GM23248 (cell line): ENCODE results near the gene CHTF18. TPM values are rescaled to one million over a fixed set of nuclear protein-coding genes. Genes with fewer than 3 reads are reported as not detected.
"Not testable (repeated sequence)": the region's sequence is repeated elsewhere in the genome, so short reads cannot be mapped to it uniquely, and the experiment has no call there.

Experiments used
- DNase-seq: peaks from one replicate; pipeline ENCODE4 v3.0.0-alpha.2; 2015
- H2AFZ ChIP-seq: fragments of 200-600 bp; sonication (generic); 2 replicates; pipeline ENCODE4 v1.6.1; 2016; ENCODE audit warnings: antibody characterized with exemption
- H3F3A ChIP-seq: fragments of 200-600 bp; sonication (generic); 2 replicates; pipeline ENCODE4 v1.6.1; 2016; ENCODE audit warnings: mild to moderate bottlenecking, antibody characterized with exemption, mixed run types; ENCODE audit not compliant: insufficient read depth
- H3K27ac ChIP-seq: fragments of 200-600 bp; sonication (generic); 2 replicates; pipeline ENCODE4 v1.5.1; 2016; ENCODE audit warnings: mild to moderate bottlenecking
- H3K27me3 ChIP-seq: fragments of 200-600 bp; sonication (generic); replicated peaks from 2 replicates; pipeline ENCODE4 v1.6.1; 2016; ENCODE audit warnings: mild to moderate bottlenecking; ENCODE audit not compliant: insufficient read depth
- H3K36me3 ChIP-seq: fragments of 200-600 bp; sonication (generic); 2 replicates; pipeline ENCODE4 v1.6.1; 2016; ENCODE audit warnings: low read depth, mild to moderate bottlenecking
- H3K4me1 ChIP-seq: fragments of 200-600 bp; sonication (generic); 2 replicates; pipeline ENCODE4 v1.6.1; 2016; ENCODE audit warnings: mild to moderate bottlenecking; ENCODE audit not compliant: insufficient read depth
- H3K4me2 ChIP-seq: fragments of 200-600 bp; sonication (generic); one replicate; pipeline ENCODE4 v1.6.1; 2016; ENCODE audit warnings: mild to moderate bottlenecking; ENCODE audit not compliant: unreplicated experiment
- H3K4me3 ChIP-seq: fragments of 200-600 bp; sonication (generic); 2 replicates; pipeline ENCODE4 v1.5.1; 2016; ENCODE audit warnings: mild to moderate bottlenecking
- H3K79me2 ChIP-seq: fragments of 200-600 bp; sonication (generic); 2 replicates; pipeline ENCODE4 v1.6.1; 2016; ENCODE audit warnings: mild to moderate bottlenecking; ENCODE audit not compliant: insufficient read depth
- H3K9ac ChIP-seq: fragments of 200-600 bp; sonication (generic); 2 replicates; pipeline ENCODE4 v1.6.1; 2016; ENCODE audit warnings: mild to moderate bottlenecking
- H3K9me2 ChIP-seq: fragments of 200-600 bp; sonication (generic); 2 replicates; pipeline ENCODE4 v1.6.1; 2016; ENCODE audit warnings: mixed run types, mild to moderate bottlenecking, moderate library complexity; ENCODE audit not compliant: insufficient read depth
- H3K9me3 ChIP-seq: fragments of 200-600 bp; sonication (generic); one replicate; pipeline ENCODE4 v1.6.1; 2017; ENCODE audit warnings: low read depth
- H4K20me1 ChIP-seq: fragments of 200-600 bp; sonication (generic); 2 replicates; pipeline ENCODE4 v1.6.0; 2016; ENCODE audit not compliant: insufficient read depth
- EZH2 ChIP-seq: fragments of 200-600 bp; sonication (generic); IDR thresholded peaks from 2 replicates; pipeline ENCODE4 v1.6.1; 2018; ENCODE audit warnings: antibody characterized with exemption, mild to moderate bottlenecking; ENCODE audit not compliant: insufficient read depth, poor library complexity, severe bottlenecking
- EZH2phosphoT487 ChIP-seq: fragments of 200-600 bp; sonication (generic); IDR thresholded peaks from 2 replicates; pipeline ENCODE4 v1.6.1; 2018; ENCODE audit warnings: antibody characterized with exemption, moderate library complexity, mild to moderate bottlenecking, low read depth; ENCODE audit not compliant: insufficient read depth
- WGBS, 2 experiments: methylation state at CpG; one replicate each; pipeline ENCODE4 v1.1.6; 2015 to 2017; ENCODE audit warnings: low lambda C conversion rate in 2 of 2, low coverage in 1 of 2; ENCODE audit errors: missing lambda C conversion rate in 2 of 2; 5-methylcytosine and 5-hydroxymethylcytosine counted together
- in situ Hi-C: fragments of 300-500 bp; cut with MboI; formaldehyde crosslinking; loops from 2 replicates; pipeline ENCODE4 v1.15.0; 2020
- polyA plus RNA-seq: library from polyadenylated mRNA; unstranded; fragments of >200 nt; fragmentation: Nextera tagmentation; extraction: Ambion mirVana; gene quantifications from 2 replicates; pipeline ENCODE4 v1.2.1, GENCODE V29; 2016
- total RNA-seq: library from RNA; depleted of rRNA; stranded (reverse); fragments of >200 nt; shearing (Covaris generic); gene quantifications from 2 replicates; pipeline ENCODE4 v1.2.3, GENCODE V29; 2014

CHTF18 gene
- total and polyA plus RNA-seq, 2 experiments from 2014 or later = 8.8 to 13.1 TPM

DNA sequence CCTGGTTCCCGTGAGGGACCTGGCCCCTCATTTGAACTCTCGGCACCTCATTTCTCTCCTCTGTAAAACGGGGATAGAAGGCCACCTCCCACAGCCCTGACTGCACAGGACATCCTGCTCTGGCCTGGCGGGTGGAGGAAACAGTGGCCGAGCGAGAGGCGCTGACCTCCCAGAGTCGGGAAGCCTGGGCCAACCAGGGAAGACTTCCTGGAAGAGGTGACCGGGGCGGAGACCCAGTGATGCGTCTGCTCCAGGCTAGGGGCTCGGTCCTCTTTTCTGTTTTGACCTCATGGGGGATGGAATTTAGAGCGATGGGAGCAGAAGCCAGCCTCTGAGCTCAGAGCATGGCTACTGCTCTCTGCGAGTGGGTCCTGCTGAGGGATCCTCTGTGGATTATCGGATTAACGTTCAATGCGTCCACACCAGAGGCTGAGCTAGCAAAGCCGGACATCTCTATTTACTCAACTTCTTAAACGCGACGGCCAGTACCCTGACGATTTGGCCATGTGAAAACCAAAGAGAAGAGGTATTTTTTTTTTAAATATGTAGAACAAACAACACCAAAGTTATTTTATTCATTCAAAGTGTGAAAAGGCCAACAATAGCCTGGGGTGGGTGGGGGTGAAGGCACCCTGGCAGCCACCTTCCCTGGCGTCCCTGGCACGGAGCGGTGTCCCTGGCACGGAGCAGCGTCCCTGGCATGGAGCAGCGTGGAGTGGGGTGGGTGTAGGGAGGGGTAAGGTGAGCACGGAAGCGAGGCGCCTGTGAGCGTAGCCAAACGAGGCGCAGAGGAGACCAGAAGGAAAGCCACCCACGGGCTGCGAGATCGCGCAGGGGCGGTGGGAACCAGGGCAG lies 37.0 kb upstream of the CHTF18 start:
- no peaks in the 10 kb centered on the region for H3K79me2 ChIP-seq
- 62 to 68% methylated on average over 33 to 39 of the region's 39 CpGs for WGBS, 2 experiments
- H4K20me1 ChIP-seq = no peaks in the 10 kb centered on the region
- H3K9ac ChIP-seq = no peak overlapping the region
- H3K27ac ChIP-seq = no peak overlapping the region
- H3K4me2 ChIP-seq = no peak overlapping the region
- in situ Hi-C loops = no loop called here
- peaks cover 11% of the 10 kb centered on the region for H3K4me1 ChIP-seq
- H3K9me3 ChIP-seq = no peaks in the 10 kb centered on the region
- no peak for DNase-seq
- H3K36me3 ChIP-seq = no peaks in the 10 kb centered on the region
- peaks cover 8% of the 10 kb centered on the region for H3F3A ChIP-seq
- TF ChIP-seq EZH2 (no peak), EZH2phosphoT487 (no peak)
- H3K27me3 ChIP-seq = peaks cover 5% of the 10 kb centered on the region; the same call in 1 of the 2 replicates
- no peak overlapping the region for H3K4me3 ChIP-seq
- H2AFZ ChIP-seq = no peak overlapping the region
- H3K9me2 ChIP-seq = no peaks in the 10 kb centered on the region

DNA sequence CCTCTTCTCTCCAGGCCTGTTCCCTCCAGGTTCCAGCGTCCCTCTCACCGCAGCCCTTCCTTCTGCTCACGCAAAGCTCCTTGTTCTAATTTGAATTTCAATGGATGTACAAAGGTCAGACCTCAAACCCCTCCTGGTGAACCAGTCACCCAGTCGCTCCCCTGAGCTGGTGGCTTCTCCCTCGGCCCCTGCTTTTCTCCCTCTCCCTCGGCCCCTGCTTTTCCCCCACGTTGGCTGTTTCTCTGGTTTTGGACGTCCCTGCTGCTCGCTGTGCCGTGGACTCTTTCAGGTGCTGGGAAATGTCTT lies 36.5 kb upstream of the CHTF18 start:
- Histone ChIP-seq H3F3A (peaks cover 8% of the 10 kb centered on the region), H3K4me3 (no peak overlapping the region)

DNA sequence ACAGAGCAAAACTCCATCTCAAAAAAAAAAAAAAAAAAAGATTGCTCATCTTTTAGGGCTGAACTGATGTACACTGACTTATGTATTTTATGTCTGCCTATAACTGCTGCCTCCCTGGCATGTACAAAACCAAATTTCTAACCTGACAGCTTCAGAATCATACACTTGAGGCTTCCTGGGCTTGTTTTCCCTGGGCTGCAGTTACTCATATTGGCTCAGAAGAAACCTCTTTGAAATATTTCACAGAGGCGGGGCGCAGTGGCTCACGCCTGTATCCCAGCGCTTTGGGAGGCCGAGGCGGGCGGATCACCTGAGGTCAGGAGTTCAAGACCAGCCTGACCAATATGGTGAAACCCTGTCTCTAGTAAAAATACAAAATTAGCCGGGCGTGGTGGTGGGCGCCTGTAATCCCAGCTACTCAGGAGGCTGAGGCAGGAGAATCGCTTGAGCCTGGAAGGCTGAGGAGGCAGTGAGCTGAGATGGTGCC lies 34.3 kb upstream of the CHTF18 start:
- H3K4me2 ChIP-seq, H4K20me1 ChIP-seq, H3K79me2 ChIP-seq, H2AFZ ChIP-seq, H3K9me2 ChIP-seq, H3K36me3 ChIP-seq, H3K4me3 ChIP-seq, H3K27ac ChIP-seq, H3K4me1 ChIP-seq, H3K9ac ChIP-seq, DNase-seq, H3K9me3 ChIP-seq, H3K27me3 ChIP-seq, H3F3A ChIP-seq, in situ Hi-C loops: not testable (repeated sequence)
- 79 to 82% methylated on average over 10 to 11 of the region's 11 CpGs for WGBS, 2 experiments

More for the DNA sequence above, 36.5 kb upstream of the CHTF18 start:
- Histone ChIP-seq H2AFZ (no peak overlapping the region), H4K20me1 (no peaks in the 10 kb centered on the region), H3K9me3 (no peaks in the 10 kb centered on the region), H3K27me3 (peaks cover 5% of the 10 kb centered on the region; the same call in 1 of the 2 replicates), H3K36me3 (no peaks in the 10 kb centered on the region), H3K79me2 (no peaks in the 10 kb centered on the region), H3K27ac (no peak overlapping the region), H3K9me2 (no peaks in the 10 kb centered on the region), H3K4me2 (no peak overlapping the region), H3K4me1 (peaks cover 11% of the 10 kb centered on the region), H3K9ac (no peak overlapping the region)
- no peak for DNase-seq
- 32 to 37% methylated on average over 8 to 10 of the region's 10 CpGs for WGBS, 2 experiments
- TF ChIP-seq EZH2 (no peak), EZH2phosphoT487 (no peak)
- in situ Hi-C loops = no loop called here

DNA sequence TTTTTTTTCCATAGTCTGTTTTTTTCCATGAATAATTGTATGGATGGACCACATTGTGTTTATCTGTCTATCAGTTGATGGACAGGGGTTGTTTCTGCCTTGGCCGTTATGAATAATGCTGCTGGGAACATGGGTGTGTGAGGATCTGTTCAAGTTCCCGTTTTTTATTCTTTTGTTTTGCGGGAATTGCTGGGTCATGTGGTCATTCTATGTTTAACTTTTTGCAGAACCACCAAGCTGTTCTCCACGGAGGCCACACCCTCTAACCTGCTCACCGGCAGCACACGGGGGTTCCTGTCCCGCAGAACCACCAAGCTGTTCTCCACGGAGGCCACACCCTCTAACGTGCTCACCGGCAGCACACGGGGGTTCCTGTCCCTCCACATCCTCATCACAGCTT lies 33.8 kb upstream of the CHTF18 start:
- Histone ChIP-seq H4K20me1 (no peaks in the 10 kb centered on the region), H3K4me1 (peaks cover 2% of the 10 kb centered on the region; the same call in 1 of the 2 replicates), H3F3A (peaks cover 3% of the 10 kb centered on the region), H3K36me3 (no peaks in the 10 kb centered on the region), H3K4me2 (no peak overlapping the region), H3K9me2 (no peaks in the 10 kb centered on the region), H3K4me3 (no peak overlapping the region), H2AFZ (no peak overlapping the region), H3K9me3 (no peaks in the 10 kb centered on the region), H3K27me3 (peaks cover 5% of the 10 kb centered on the region; the same call in 1 of the 2 replicates), H3K27ac (no peak overlapping the region), H3K9ac (no peak overlapping the region), H3K79me2 (no peaks in the 10 kb centered on the region)
- WGBS, 2 experiments = 62 to 68% methylated on average over 11 of the region's 11 CpGs
- no peak for TF ChIP-seq EZH2
- TF ChIP-seq EZH2phosphoT487 = no peak
- no peak for DNase-seq
- in situ Hi-C loops = no loop called here

DNA sequence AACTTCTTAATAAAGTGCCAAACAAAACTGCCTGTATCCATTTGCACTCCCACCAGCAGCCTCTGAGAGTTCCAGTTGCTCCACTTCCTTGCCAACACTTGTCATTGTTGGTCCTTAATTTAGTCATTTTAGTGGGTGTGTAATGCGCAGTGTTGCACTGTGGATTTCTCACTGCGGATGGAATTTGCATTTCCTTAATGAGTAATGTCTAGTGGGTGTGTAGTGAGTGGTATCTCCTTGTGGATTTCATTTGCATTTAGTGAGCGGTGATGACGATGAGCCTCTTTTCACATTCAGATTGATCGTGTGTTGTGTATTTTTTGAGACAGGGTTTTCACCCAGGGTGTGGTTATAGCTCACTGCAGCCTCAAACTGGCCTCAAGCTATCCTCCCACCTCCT lies 32.0 kb upstream of the CHTF18 start:
- H3K4me3 ChIP-seq = no peak overlapping the region
- no peaks in the 10 kb centered on the region for H3K79me2 ChIP-seq
- in situ Hi-C loops = no loop called here
- H3K27ac ChIP-seq = no peak overlapping the region
- no peaks in the 10 kb centered on the region for H3K36me3 ChIP-seq
- H3K9me3 ChIP-seq = no peaks in the 10 kb centered on the region
- TF ChIP-seq EZH2 = no peak
- TF ChIP-seq EZH2phosphoT487 = no peak
- no peak overlapping the region for H2AFZ ChIP-seq
- H4K20me1 ChIP-seq = no peaks in the 10 kb centered on the region
- H3K4me2 ChIP-seq = no peak overlapping the region
- 92 to 94% methylated on average over 5 of the region's 5 CpGs for WGBS, 2 experiments
- H3K27me3 ChIP-seq = peaks cover 5% of the 10 kb centered on the region; the same call in 1 of the 2 replicates
- no peak for DNase-seq
- no peaks in the 10 kb centered on the region for H3K4me1 ChIP-seq
- H3F3A ChIP-seq = no peaks in the 10 kb centered on the region
- H3K9me2 ChIP-seq = no peaks in the 10 kb centered on the region
- H3K9ac ChIP-seq = no peak overlapping the region
